SK-N-SH (cell line): ENCODE data around the gene OSBPL6. TPM values are rescaled to one million over a fixed set of nuclear protein-coding genes. Genes with fewer than 3 reads are reported as not detected.
"Not testable (repeated sequence)": the region's sequence is repeated elsewhere in the genome, so short reads cannot be mapped to it uniquely, and the experiment has no call there.

Source experiments
- CTCF ChIA-PET: fragments of 300-600, 350-600 bp; formaldehyde crosslinking; extraction: SDS; loops from one replicate; lab custom pipeline; 2021; lab: Yijun Ruan, JAX
- POLR2A ChIA-PET: fragments of 350-600 bp; sonication (Branson Sonifier 250); formaldehyde crosslinking; extraction: SDS; loops from one replicate; lab custom pipeline; 2020; ENCODE audit warnings: antibody characterized with exemption, inconsistent platforms; lab: Yijun Ruan, JAX
- DNase-seq: peaks from one replicate; pipeline ENCODE4 v3.0.0; 2012
- H2AFZ ChIP-seq: fragments of 200-600 bp; sonication (generic); 2 replicates; pipeline ENCODE4 v1.8.1; 2016; ENCODE audit warnings: antibody characterized with exemption, mild to moderate bottlenecking, low read depth
- H3F3A ChIP-seq: fragments of 200-600 bp; sonication (generic); replicated peaks from 2 replicates; pipeline ENCODE3; 2016; ENCODE audit warnings: antibody characterized with exemption, mild to moderate bottlenecking; ENCODE audit not compliant: insufficient read depth
- H3K27ac ChIP-seq, 2 experiments: fragments of 200-500 bp in 1 of 2; fragments of 200-600 bp in 1 of 2; sonication (Bioruptor generic) in 1 of 2; sonication (generic), shearing (Covaris generic) in 1 of 2; 2 replicates each; pipeline versions ENCODE4 v1.5.1 to v1.6.1; 2014 to 2016; ENCODE audit warnings: low read depth in 2 of 2, inconsistent platforms in 1 of 2, low read length in 1 of 2, mild to moderate bottlenecking in 1 of 2, mixed read lengths in 1 of 2
- H3K27me3 ChIP-seq: fragments of 200-600 bp; sonication (generic), shearing (Covaris generic); 2 replicates; pipeline ENCODE4 v1.6.1; 2016; ENCODE audit warnings: mixed run types; ENCODE audit not compliant: insufficient read depth
- H3K36me3 ChIP-seq, 2 experiments: fragments of 200-500 bp in 1 of 2; fragments of 200-600 bp in 1 of 2; sonication (Bioruptor generic) in 1 of 2; sonication (generic) in 1 of 2; replicated peaks in 1 of 2; 2 replicates each; pipeline versions ENCODE3 to v1.5.1; 2014 to 2016; ENCODE audit warnings: low read length in 1 of 2, mild to moderate bottlenecking in 1 of 2; ENCODE audit not compliant: insufficient read depth in 2 of 2, control insufficient read depth in 1 of 2
- H3K4me1 ChIP-seq, 2 experiments: fragments of 200-500 bp in 1 of 2; fragments of 200-600 bp in 1 of 2; sonication (Bioruptor generic) in 1 of 2; sonication (generic), shearing (Covaris generic) in 1 of 2; 2 replicates each; pipeline versions ENCODE4 v1.5.1 to v1.6.1; 2014 to 2016; ENCODE audit warnings: low read depth in 1 of 2, low read length in 1 of 2, mixed run types in 1 of 2; ENCODE audit not compliant: insufficient read depth in 2 of 2, control insufficient read depth in 1 of 2
- H3K4me2 ChIP-seq: fragments of 200-600 bp; sonication (generic), shearing (Covaris generic); 2 replicates; pipeline ENCODE4 v1.6.1; 2017; ENCODE audit warnings: mixed run types
- H3K4me3 ChIP-seq, 2 experiments: fragments of 200-500 bp in 1 of 2; fragments of 200-600 bp in 1 of 2; sonication (Bioruptor generic) in 1 of 2; sonication (generic), shearing (Covaris generic) in 1 of 2; 2 replicates each; pipeline versions ENCODE4 v1.5.1 to v1.8.1; 2014 to 2016; ENCODE audit warnings: low read depth in 2 of 2, inconsistent platforms in 1 of 2, low read length in 1 of 2, mild to moderate bottlenecking in 1 of 2, mixed read lengths in 1 of 2, moderate library complexity in 1 of 2
- H3K79me2 ChIP-seq: fragments of 200-600 bp; sonication (generic); 2 replicates; pipeline ENCODE4 v1.8.1; 2017; ENCODE audit warnings: mild to moderate bottlenecking; ENCODE audit not compliant: insufficient read depth
- H3K9ac ChIP-seq: fragments of 200-600 bp; sonication (generic); 2 replicates; pipeline ENCODE4 v1.6.1; 2017; ENCODE audit warnings: mixed run types
- H3K9me2 ChIP-seq: fragments of 200-600 bp; sonication (generic); 2 replicates; pipeline ENCODE4 v1.6.1; 2017; ENCODE audit warnings: mixed run types
- H3K9me3 ChIP-seq: fragments of 200-600 bp; sonication (generic); 2 replicates; pipeline ENCODE4 v1.6.1; 2017; ENCODE audit warnings: mixed run types, mild to moderate bottlenecking, moderate library complexity
- H4K20me1 ChIP-seq: fragments of 200-600 bp; sonication (generic); 2 replicates; pipeline ENCODE4 v1.6.1; 2017; ENCODE audit warnings: mild to moderate bottlenecking, mixed run types; ENCODE audit not compliant: insufficient read depth
- ELF1 ChIP-seq: IDR thresholded peaks from 2 replicates; pipeline ENCODE4 v1.4.0; 2012
- GABPA ChIP-seq: IDR thresholded peaks from 2 replicates; pipeline ENCODE4 v1.4.0; 2012; ENCODE audit warnings: low read depth, mild to moderate bottlenecking
- JUND ChIP-seq: IDR thresholded peaks from 2 replicates; pipeline ENCODE4 v1.4.0; 2012
- MAX ChIP-seq: IDR thresholded peaks from 2 replicates; pipeline ENCODE4 v1.4.0; 2012; ENCODE audit warnings: low read depth
- MEF2A ChIP-seq: IDR thresholded peaks from 2 replicates; pipeline ENCODE4 v1.4.0; 2012; ENCODE audit warnings: low read depth, borderline replicate concordance
- NFIC ChIP-seq: IDR thresholded peaks from 2 replicates; pipeline ENCODE4 v1.4.0; 2012; ENCODE audit warnings: borderline replicate concordance
- RCOR1 ChIP-seq: fragments of 150-350 bp; IDR thresholded peaks from 2 replicates; pipeline ENCODE4 v1.6.1; 2017; ENCODE audit warnings: antibody characterized with exemption, low read length
- REST ChIP-seq: IDR thresholded peaks from 2 replicates; pipeline ENCODE4 v1.6.1; 2012; ENCODE audit warnings: mild to moderate bottlenecking, low read depth, low read length, moderate library complexity
- RFX5 ChIP-seq: IDR thresholded peaks from 2 replicates; pipeline ENCODE4 v1.6.1; 2012; ENCODE audit warnings: mild to moderate bottlenecking, improper control_type of control experiment, low read length
- SMC3 ChIP-seq: IDR thresholded peaks from 2 replicates; pipeline ENCODE4 v1.6.1; 2012; ENCODE audit warnings: low read depth, low read length, improper control_type of control experiment
- TAF1 ChIP-seq: IDR thresholded peaks from 2 replicates; pipeline ENCODE4 v1.6.1; 2012; ENCODE audit warnings: low read depth, mild to moderate bottlenecking, low read length, moderate library complexity, borderline replicate concordance
- TCF12 ChIP-seq: IDR thresholded peaks from 2 replicates; pipeline ENCODE4 v1.4.0; 2012
- USF2 ChIP-seq: fragments of 150-350 bp; IDR thresholded peaks from 2 replicates; pipeline ENCODE4 v1.6.1; 2017; ENCODE audit warnings: antibody characterized with exemption, low read length, low read depth, borderline replicate concordance
- WGBS: methylation state at CpG from one replicate; pipeline ENCODE4 v1.1.6; 2017; ENCODE audit warnings: low lambda C conversion rate; 5-methylcytosine and 5-hydroxymethylcytosine counted together
- polyA plus RNA-seq, 3 experiments: library from polyadenylated mRNA; depleted of rRNA; stranded (reverse); fragments of >200 nt; gene quantifications; 2 replicates each; pipeline ENCODE4 v1.2.3, GENCODE V29; 2012
- TF ChIP-seq, protein P1 (sequence below): fragments of 150-350 bp; IDR thresholded peaks from 2 replicates; pipeline ENCODE4 v1.6.1; 2016; ENCODE audit warnings: mild to moderate bottlenecking, low read depth, low read length
- TF ChIP-seq, protein P2 (sequence below): IDR thresholded peaks from 2 replicates; pipeline ENCODE4 v1.4.0; 2012; ENCODE audit warnings: low read depth, borderline replicate concordance
- TF ChIP-seq, protein P3 (sequence below): IDR thresholded peaks from 2 replicates; pipeline ENCODE4 v1.4.0; 2012; ENCODE audit warnings: low read depth, borderline replicate concordance

OSBPL6 gene
- polyA plus RNA-seq, 1 of the 3 experiments (the other 2 are of a cell fraction), result 2.7 TPM

- DNase-seq, H3F3A ChIP-seq, H3K4me2 ChIP-seq, H3K4me1 ChIP-seq, H3K9me3 ChIP-seq, H4K20me1 ChIP-seq, H3K4me3 ChIP-seq, H3K9ac ChIP-seq, H3K9me2 ChIP-seq, H2AFZ ChIP-seq, H3K27me3 ChIP-seq, H3K27ac ChIP-seq, POLR2A ChIA-PET: not testable (repeated sequence)
- Histone ChIP-seq H3K79me2 (peaks cover 30% of the 10 kb centered on the region), H3K36me3 (peaks cover 10 to 21% of the 10 kb centered on the region in 2 experiments)
- WGBS, result 97% methylated on average over 5 of the region's 5 CpGs
- CTCF ChIA-PET, result interaction anchor here (1.2 to 2.2 kb wide), 2 partner anchors 9 to 292 kb away, joined by 4 to 10 read pairs; no protein-coding TSS in a partner anchor
These were observed 229.4 kb downstream of the OSBPL6 start for GRCh38 chr2:178423746-178424145.

- H2AFZ ChIP-seq, result no peak overlapping the region
- no peaks in the 10 kb centered on the region for H3K9me2 ChIP-seq
- H4K20me1 ChIP-seq, result no peaks in the 10 kb centered on the region
- H3K27me3 ChIP-seq, result no peaks in the 10 kb centered on the region
- TF ChIP-seq, protein P1, sequence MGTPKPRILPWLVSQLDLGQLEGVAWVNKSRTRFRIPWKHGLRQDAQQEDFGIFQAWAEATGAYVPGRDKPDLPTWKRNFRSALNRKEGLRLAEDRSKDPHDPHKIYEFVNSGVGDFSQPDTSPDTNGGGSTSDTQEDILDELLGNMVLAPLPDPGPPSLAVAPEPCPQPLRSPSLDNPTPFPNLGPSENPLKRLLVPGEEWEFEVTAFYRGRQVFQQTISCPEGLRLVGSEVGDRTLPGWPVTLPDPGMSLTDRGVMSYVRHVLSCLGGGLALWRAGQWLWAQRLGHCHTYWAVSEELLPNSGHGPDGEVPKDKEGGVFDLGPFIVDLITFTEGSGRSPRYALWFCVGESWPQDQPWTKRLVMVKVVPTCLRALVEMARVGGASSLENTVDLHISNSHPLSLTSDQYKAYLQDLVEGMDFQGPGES, result no peak
- TF ChIP-seq USF2 (no peak), GABPA (no peak), MEF2A (no peak), JUND (no peak), MAX (no peak), TCF12 (no peak), NFIC (no peak), RCOR1 (no peak), ELF1 (no peak), RFX5 (no peak), REST (no peak), SMC3 (no peak), TAF1 (no peak)
- TF ChIP-seq, protein P2, sequence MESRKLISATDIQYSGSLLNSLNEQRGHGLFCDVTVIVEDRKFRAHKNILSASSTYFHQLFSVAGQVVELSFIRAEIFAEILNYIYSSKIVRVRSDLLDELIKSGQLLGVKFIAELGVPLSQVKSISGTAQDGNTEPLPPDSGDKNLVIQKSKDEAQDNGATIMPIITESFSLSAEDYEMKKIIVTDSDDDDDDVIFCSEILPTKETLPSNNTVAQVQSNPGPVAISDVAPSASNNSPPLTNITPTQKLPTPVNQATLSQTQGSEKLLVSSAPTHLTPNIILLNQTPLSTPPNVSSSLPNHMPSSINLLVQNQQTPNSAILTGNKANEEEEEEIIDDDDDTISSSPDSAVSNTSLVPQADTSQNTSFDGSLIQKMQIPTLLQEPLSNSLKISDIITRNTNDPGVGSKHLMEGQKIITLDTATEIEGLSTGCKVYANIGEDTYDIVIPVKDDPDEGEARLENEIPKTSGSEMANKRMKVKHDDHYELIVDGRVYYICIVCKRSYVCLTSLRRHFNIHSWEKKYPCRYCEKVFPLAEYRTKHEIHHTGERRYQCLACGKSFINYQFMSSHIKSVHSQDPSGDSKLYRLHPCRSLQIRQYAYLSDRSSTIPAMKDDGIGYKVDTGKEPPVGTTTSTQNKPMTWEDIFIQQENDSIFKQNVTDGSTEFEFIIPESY, result no peak
- TF ChIP-seq, protein P3, sequence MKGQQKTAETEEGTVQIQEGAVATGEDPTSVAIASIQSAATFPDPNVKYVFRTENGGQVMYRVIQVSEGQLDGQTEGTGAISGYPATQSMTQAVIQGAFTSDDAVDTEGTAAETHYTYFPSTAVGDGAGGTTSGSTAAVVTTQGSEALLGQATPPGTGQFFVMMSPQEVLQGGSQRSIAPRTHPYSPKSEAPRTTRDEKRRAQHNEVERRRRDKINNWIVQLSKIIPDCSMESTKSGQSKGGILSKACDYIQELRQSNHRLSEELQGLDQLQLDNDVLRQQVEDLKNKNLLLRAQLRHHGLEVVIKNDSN, result no peak
- TF ChIP-seq, all 33 proteins: peak for 0
- 93% methylated on average over 4 of the region's 4 CpGs for WGBS
- H3K9me3 ChIP-seq, result no peaks in the 10 kb centered on the region
- no peak overlapping the region for H3K4me3 ChIP-seq
- ChIA-PET CTCF (interaction anchor here (0.6 to 3.0 kb wide), 2 partner anchors 11 to 178 kb away, joined by 5 to 12 read pairs; no protein-coding TSS in a partner anchor), POLR2A (no interaction called here)
- DNase-seq, result no peak
- H3K36me3 ChIP-seq, result peaks cover 21 to 26% of the 10 kb centered on the region in 2 experiments
- peaks cover 30% of the 10 kb centered on the region for H3K79me2 ChIP-seq
- H3K9ac ChIP-seq, result no peak overlapping the region
- no peak overlapping the region for H3K27ac ChIP-seq
- no peaks in the 10 kb centered on the region for H3K4me1 ChIP-seq
- H3K4me2 ChIP-seq, result no peak overlapping the region
- peaks cover 3% of the 10 kb centered on the region for H3F3A ChIP-seq
These were observed 231.0 kb downstream of the OSBPL6 start for GRCh38 chr2:178425255-178425827.
